Thyroid gland (tissue), 4 donors: ENCODE data around the gene CCT3.

Experiments used
- CTCF ChIP-seq, 6 experiments: fragments of 200-600 bp in 3 of 6; fragments of 450-650 bp in 3 of 6; sonication (generic) in 3 of 6; IDR thresholded peaks; one replicate each; pipeline ENCODE4 v1.5.1; 2016 to 2019; ENCODE audit warnings: antibody characterized with exemption in 6 of 6, mild to moderate bottlenecking in 2 of 6, inconsistent platforms in 1 of 6, moderate library complexity in 1 of 6
- POLR2A ChIP-seq, 2 donors: fragments of 450-650 bp; IDR thresholded peaks; one replicate each; pipeline ENCODE4 v1.6.1; 2017; ENCODE audit warnings: antibody characterized with exemption in 2 of 2, mild to moderate bottlenecking in 2 of 2, moderate library complexity in 1 of 2

GRCh38 chr1:156284757-156285156, 53.3 kb downstream of the CCT3 start:
- TF ChIP-seq POLR2A (IDR thresholded peaks at IDR 0.05) (no peak), CTCF (IDR thresholded peaks at IDR 0.05) (no peak)
